ENCODE data around the gene MED27. TPM values are rescaled to one million over a fixed set of nuclear protein-coding genes. Genes with fewer than 3 reads are reported as not detected.

Gene MED27
- total RNA-seq, 1 donor from 2014 or later = 15.7 TPM

GRCh38 chr9:131971482-131972074 is 108.1 kb downstream of the MED27 start:
- peaks cover 11% of the 10 kb centered on the region for H3K4me1 ChIP-seq
- intact Hi-C loops (cut with DNase I) = no loop called here
- no peaks in the 10 kb centered on the region for H3K36me3 ChIP-seq
- H3K9me3 ChIP-seq = no peaks in the 10 kb centered on the region
- H3K4me3 ChIP-seq = no peak overlapping the region
- ATAC-seq (no peak), DNase-seq (no peak)
- TF ChIP-seq, protein P1, sequence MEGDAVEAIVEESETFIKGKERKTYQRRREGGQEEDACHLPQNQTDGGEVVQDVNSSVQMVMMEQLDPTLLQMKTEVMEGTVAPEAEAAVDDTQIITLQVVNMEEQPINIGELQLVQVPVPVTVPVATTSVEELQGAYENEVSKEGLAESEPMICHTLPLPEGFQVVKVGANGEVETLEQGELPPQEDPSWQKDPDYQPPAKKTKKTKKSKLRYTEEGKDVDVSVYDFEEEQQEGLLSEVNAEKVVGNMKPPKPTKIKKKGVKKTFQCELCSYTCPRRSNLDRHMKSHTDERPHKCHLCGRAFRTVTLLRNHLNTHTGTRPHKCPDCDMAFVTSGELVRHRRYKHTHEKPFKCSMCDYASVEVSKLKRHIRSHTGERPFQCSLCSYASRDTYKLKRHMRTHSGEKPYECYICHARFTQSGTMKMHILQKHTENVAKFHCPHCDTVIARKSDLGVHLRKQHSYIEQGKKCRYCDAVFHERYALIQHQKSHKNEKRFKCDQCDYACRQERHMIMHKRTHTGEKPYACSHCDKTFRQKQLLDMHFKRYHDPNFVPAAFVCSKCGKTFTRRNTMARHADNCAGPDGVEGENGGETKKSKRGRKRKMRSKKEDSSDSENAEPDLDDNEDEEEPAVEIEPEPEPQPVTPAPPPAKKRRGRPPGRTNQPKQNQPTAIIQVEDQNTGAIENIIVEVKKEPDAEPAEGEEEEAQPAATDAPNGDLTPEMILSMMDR (IDR thresholded peaks at IDR 0.05) = no peak
- H3K27ac ChIP-seq = no peak overlapping the region
- no peaks in the 10 kb centered on the region for H3K27me3 ChIP-seq (ENCODE audit: low read depth)

DNA sequence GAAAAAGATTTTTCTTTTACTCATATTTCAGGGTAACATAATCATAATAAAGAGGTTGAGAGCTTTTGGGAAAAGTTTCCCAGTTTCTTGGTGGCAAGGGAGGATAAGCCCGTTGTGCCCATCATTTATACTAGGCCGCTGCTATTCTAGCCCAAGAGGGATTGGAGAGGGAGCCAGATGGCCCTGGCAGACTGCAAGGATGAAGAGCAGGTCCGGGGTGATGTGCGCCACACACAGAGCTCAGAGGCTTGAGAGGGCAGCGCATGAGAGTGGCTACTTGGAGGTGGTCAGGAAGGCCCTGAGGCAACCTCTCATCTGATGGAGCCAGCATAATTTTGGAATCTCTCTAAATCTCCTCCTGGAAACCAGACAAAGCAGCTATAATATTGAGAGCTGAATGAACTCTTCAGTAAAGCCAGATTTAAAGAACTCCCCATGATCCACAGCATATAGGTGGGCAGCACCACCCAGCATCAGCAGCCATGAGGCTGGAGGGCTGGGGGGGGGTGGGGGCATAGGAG is 110.1 kb downstream of the MED27 start:
- intact Hi-C loops (cut with DNase I) = no loop called here
- ATAC-seq (no peak), DNase-seq (no peak)
- Histone ChIP-seq H3K36me3 (no peaks in the 10 kb centered on the region), H3K27me3 (ENCODE audit: low read depth) (no peaks in the 10 kb centered on the region), H3K4me3 (no peak overlapping the region), H3K9me3 (no peaks in the 10 kb centered on the region), H3K27ac (no peak overlapping the region), H3K4me1 (no peaks in the 10 kb centered on the region)
- TF ChIP-seq, protein P1 (IDR thresholded peaks at IDR 0.05) = no peak

GRCh38 chr9:131968632-131969031 is 111.0 kb downstream of the MED27 start:
- TF ChIP-seq, protein P1 (IDR thresholded peaks at IDR 0.05) = no peak
- H3K27me3 ChIP-seq (ENCODE audit: low read depth) = no peaks in the 10 kb centered on the region
- no peaks in the 10 kb centered on the region for H3K36me3 ChIP-seq
- H3K9me3 ChIP-seq = no peaks in the 10 kb centered on the region
- DNase-seq = no peak
- intact Hi-C loops (cut with DNase I) = no loop called here
- H3K4me1 ChIP-seq = no peaks in the 10 kb centered on the region
- no peak overlapping the region for H3K4me3 ChIP-seq
- no peak for ATAC-seq
- no peak overlapping the region for H3K27ac ChIP-seq

- no peaks in the 10 kb centered on the region for H3K36me3 ChIP-seq
- intact Hi-C loops (cut with DNase I) = no loop called here
- no peaks in the 10 kb centered on the region for H3K4me1 ChIP-seq
- DNase-seq (no peak), ATAC-seq (no peak)
- TF ChIP-seq, protein P1 (IDR thresholded peaks at IDR 0.05) = no peak
- no peak overlapping the region for H3K27ac ChIP-seq
- H3K27me3 ChIP-seq (ENCODE audit: low read depth) = no peaks in the 10 kb centered on the region
- H3K4me3 ChIP-seq = no peak overlapping the region
- no peaks in the 10 kb centered on the region for H3K9me3 ChIP-seq
Observed at GRCh38 chr9:131965841-131966240, 113.8 kb downstream of the MED27 start.

- TF ChIP-seq, protein P1 (IDR thresholded peaks at IDR 0.05) = no peak
- Histone ChIP-seq H3K36me3 (no peaks in the 10 kb centered on the region), H3K4me3 (no peak overlapping the region), H3K27me3 (ENCODE audit: low read depth) (no peaks in the 10 kb centered on the region), H3K27ac (no peak overlapping the region), H3K9me3 (no peaks in the 10 kb centered on the region), H3K4me1 (no peaks in the 10 kb centered on the region)
- DNase-seq (no peak), ATAC-seq (no peak)
- intact Hi-C loops (cut with DNase I) = no loop called here
Observed at GRCh38 chr9:131965103-131965502, 114.6 kb downstream of the MED27 start.
